ENCODE results near the gene FEM1B. TPM values are rescaled to one million over a fixed set of nuclear protein-coding genes. Genes with fewer than 3 reads are reported as not detected.
A peak's percentile ranks its signal among the peaks of the same experiment; 100 is the strongest.

The FEM1B gene
- total and polyA plus RNA-seq, 2 donors (not counting 3 experiments of a cell fraction or from before 2014, with no cell fraction given): 11.1 to 33.2 TPM

GRCh38 chr15:68335251-68335650 is 57.7 kb downstream of the FEM1B start:
- Histone ChIP-seq H3K4me1 (ENCODE audit: control insufficient read depth, extremely low read depth, insufficient read depth, low read length) (peaks cover 9% of the 10 kb centered on the region), H3K9me1 (replicated peaks; ENCODE audit: control insufficient read depth, extremely low read depth, insufficient read depth, low read length) (no peaks in the 10 kb centered on the region), H2AFZ (ENCODE audit: low read depth, low read length) (no peak overlapping the region), H3K27me3 (ENCODE audit: control insufficient read depth in 2 of 2, insufficient read depth in 2 of 2, low read length in 2 of 2) (peaks cover 0 to 1% of the 10 kb centered on the region in 2 experiments), H4K20me1 (replicated peaks; ENCODE audit: control insufficient read depth, extremely low read depth, insufficient read depth, low read length) (no peaks in the 10 kb centered on the region), H3K9me3 (replicated peaks; ENCODE audit: control insufficient read depth, insufficient read depth, low read length) (no peaks in the 10 kb centered on the region), H3K9ac (replicated peaks; ENCODE audit: extremely low read depth, insufficient read depth, low read length) (no peak overlapping the region), H3K36me3 (ENCODE audit: control insufficient read depth in 2 of 2, extremely low read depth in 1 of 2, insufficient read depth in 2 of 2, low read length in 2 of 2) (no peaks in the 10 kb centered on the region), H3K4me3 (replicated peaks in 1 of 3; ENCODE audit: insufficient read depth in 1 of 3, low read depth in 1 of 3, low read length in 3 of 3) (no peak overlapping the region), H3K79me2 (ENCODE audit: control insufficient read depth, insufficient read depth, low read length) (no peaks in the 10 kb centered on the region), H3K27ac (ENCODE audit: insufficient read depth, low read depth, low read length) (no peak overlapping the region), H3K4me2 (ENCODE audit: insufficient read depth, low read length) (no peak overlapping the region)
- dilution Hi-C loops (cut with MboI; ENCODE audit: extremely low pct_ligation_motif_present, low sequenced_read_pairs): no loop called here
- TF ChIP-seq MYC (IDR thresholded peaks at IDR 0.05; ENCODE audit: low read depth, low read length) (no peak), POLR2A (IDR thresholded peaks at IDR 0.05; ENCODE audit: low read depth, low read length) (no peak), JUN (IDR thresholded peaks at IDR 0.05; ENCODE audit: borderline replicate concordance, insufficient read depth, insufficient read length, low read depth) (no peak), POLR2AphosphoS5 (IDR thresholded peaks at IDR 0.05; ENCODE audit: insufficient read depth, low read depth, low read length) (no peak), MAX (IDR thresholded peaks at IDR 0.05; ENCODE audit: insufficient read depth, insufficient read length) (no peak), CTCF (IDR thresholded peaks at IDR 0.05; ENCODE audit: extremely low read depth in 1 of 2, insufficient read depth in 1 of 2, low read depth in 1 of 2, low read length in 2 of 2) (no peak), EZH2 (IDR thresholded peaks at IDR 0.05; ENCODE audit: borderline replicate concordance, low read depth, low read length, severe bottlenecking) (no peak), GATA2 (IDR thresholded peaks at IDR 0.05; ENCODE audit: insufficient read depth, insufficient read length, low read depth, low read length) (no peak), FOS (IDR thresholded peaks at IDR 0.05; ENCODE audit: borderline replicate concordance, insufficient read depth, low read length) (no peak)
- POLR2A ChIA-PET: no interaction called here
- FAIRE-seq (no peak), DNase-seq (ENCODE audit: low read depth, low spot score) (peak; percentile 59)
- no TSS peak for BruUV-seq (replicated peaks)
- CTCF ChIA-PET: interaction anchor here (0.9 to 2.9 kb wide), 7 partner anchors 15 to 212 kb away, joined by 3 to 15 read pairs (median 5); no protein-coding TSS in a partner anchor
- intact Hi-C loops (cut with micrococcal nuclease): no loop called here
